ENCODE data around the gene ADARB1. TPM values are rescaled to one million over a fixed set of nuclear protein-coding genes. Genes with fewer than 3 reads are reported as not detected.

The ADARB1 gene
- total and polyA plus RNA-seq, 2 experiments from 2014 or later = 9.4 to 14.0 TPM

GRCh38 chr21:45087022-45087823 is 12.8 kb downstream of the ADARB1 start:
- no peak overlapping the region for H3K4me3 ChIP-seq
- TF ChIP-seq, protein P1, sequence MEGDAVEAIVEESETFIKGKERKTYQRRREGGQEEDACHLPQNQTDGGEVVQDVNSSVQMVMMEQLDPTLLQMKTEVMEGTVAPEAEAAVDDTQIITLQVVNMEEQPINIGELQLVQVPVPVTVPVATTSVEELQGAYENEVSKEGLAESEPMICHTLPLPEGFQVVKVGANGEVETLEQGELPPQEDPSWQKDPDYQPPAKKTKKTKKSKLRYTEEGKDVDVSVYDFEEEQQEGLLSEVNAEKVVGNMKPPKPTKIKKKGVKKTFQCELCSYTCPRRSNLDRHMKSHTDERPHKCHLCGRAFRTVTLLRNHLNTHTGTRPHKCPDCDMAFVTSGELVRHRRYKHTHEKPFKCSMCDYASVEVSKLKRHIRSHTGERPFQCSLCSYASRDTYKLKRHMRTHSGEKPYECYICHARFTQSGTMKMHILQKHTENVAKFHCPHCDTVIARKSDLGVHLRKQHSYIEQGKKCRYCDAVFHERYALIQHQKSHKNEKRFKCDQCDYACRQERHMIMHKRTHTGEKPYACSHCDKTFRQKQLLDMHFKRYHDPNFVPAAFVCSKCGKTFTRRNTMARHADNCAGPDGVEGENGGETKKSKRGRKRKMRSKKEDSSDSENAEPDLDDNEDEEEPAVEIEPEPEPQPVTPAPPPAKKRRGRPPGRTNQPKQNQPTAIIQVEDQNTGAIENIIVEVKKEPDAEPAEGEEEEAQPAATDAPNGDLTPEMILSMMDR (IDR thresholded peaks at IDR 0.05; ENCODE audit: low read depth, low read length) = no peak
- no peaks in the 10 kb centered on the region for H3K9me3 ChIP-seq (ENCODE audit: low read depth)
- no peak overlapping the region for H3K27ac ChIP-seq
- H3K36me3 ChIP-seq = no peaks in the 10 kb centered on the region
- DNase-seq (ENCODE audit: low read depth in 1 of 2, low spot score in 1 of 2) = peak in 1 of 2 donors; percentile 23
- H3K4me1 ChIP-seq (ENCODE audit: low read depth) = no peaks in the 10 kb centered on the region
- H3K27me3 ChIP-seq = no peaks in the 10 kb centered on the region

DNA sequence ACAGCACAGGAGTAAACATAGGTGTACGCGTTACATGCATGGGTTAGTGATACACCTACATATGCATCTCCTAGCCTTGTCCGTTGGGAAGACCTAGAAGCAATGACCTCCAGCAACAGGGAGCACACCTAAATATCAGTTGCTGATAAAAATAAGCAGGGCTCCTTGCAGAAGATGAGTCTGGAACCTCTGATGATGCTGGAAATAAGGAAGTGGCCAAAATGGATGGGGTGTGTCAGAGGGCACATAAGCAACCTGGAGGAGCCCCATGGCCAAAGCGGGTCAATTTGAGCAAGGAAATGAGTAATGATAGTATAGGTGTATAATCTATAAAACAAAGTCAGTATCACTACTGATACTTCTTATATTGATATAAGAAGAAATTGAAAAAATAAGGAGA is 13.7 kb downstream of the ADARB1 start:
- H3K4me1 ChIP-seq (ENCODE audit: low read depth) = peaks cover under 1% of the 10 kb centered on the region
- H3K27ac ChIP-seq = no peak overlapping the region
- no peak for DNase-seq (ENCODE audit: low read depth in 1 of 2, low spot score in 1 of 2)
- no peaks in the 10 kb centered on the region for H3K27me3 ChIP-seq
- no peak overlapping the region for H3K4me3 ChIP-seq
- no peaks in the 10 kb centered on the region for H3K9me3 ChIP-seq (ENCODE audit: low read depth)
- no peaks in the 10 kb centered on the region for H3K36me3 ChIP-seq
- TF ChIP-seq, protein P1 (IDR thresholded peaks at IDR 0.05; ENCODE audit: low read depth, low read length) = no peak

DNA sequence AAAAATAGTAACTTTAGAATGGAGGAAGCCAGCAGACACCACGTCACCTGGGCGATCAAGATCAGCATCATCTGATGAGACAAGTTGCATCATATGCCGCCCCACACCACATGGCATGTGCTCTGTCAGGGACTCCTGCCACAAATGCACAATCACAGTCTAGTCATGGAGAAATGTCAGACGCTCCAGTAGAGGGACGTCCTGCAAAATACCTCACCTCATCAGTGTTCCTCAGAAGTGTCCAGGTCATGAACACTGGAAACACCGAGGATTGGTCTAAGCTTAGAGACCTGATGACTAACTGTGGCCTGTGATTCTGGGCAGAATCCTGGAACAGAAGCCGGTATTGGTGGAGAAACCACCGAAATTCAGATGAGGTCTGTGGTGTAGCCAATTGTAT is 14.3 kb downstream of the ADARB1 start:
- H3K4me3 ChIP-seq = no peak overlapping the region
- DNase-seq (ENCODE audit: low read depth in 1 of 2, low spot score in 1 of 2) = no peak
- H3K4me1 ChIP-seq (ENCODE audit: low read depth) = peaks cover 6% of the 10 kb centered on the region
- TF ChIP-seq, protein P1 (IDR thresholded peaks at IDR 0.05; ENCODE audit: low read depth, low read length) = no peak
- no peaks in the 10 kb centered on the region for H3K36me3 ChIP-seq
- no peak overlapping the region for H3K27ac ChIP-seq
- H3K9me3 ChIP-seq (ENCODE audit: low read depth) = no peaks in the 10 kb centered on the region
- H3K27me3 ChIP-seq = no peaks in the 10 kb centered on the region

GRCh38 chr21:45089964-45090363 is 15.6 kb downstream of the ADARB1 start:
- Histone ChIP-seq H3K27ac (no peak overlapping the region), H3K36me3 (no peaks in the 10 kb centered on the region), H3K4me3 (no peak overlapping the region), H3K4me1 (ENCODE audit: low read depth) (peaks cover 11% of the 10 kb centered on the region), H3K27me3 (no peaks in the 10 kb centered on the region), H3K9me3 (ENCODE audit: low read depth) (no peaks in the 10 kb centered on the region)
- DNase-seq (ENCODE audit: low read depth in 1 of 2, low spot score in 1 of 2) = no peak
- TF ChIP-seq, protein P1 (IDR thresholded peaks at IDR 0.05; ENCODE audit: low read depth, low read length) = no peak

DNA sequence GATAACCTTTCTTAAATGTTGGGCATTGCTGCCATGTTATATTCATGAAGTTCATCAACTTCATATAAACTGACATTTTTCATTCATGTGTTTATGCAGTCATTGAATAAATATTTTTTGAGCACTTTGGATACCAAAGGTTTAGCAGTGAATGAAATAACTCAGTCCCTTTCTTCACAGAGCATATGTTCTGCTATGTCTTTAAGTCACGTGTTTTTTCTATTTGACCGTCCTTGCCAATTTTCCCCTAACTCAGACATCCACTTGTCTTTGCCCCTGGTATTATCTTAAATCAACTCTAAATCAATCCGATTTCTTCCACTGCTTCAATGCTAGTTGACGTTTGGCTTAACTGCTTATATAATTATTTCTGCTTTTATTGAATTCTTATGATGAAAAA is 16.6 kb downstream of the ADARB1 start:
- Histone ChIP-seq H3K36me3 (no peaks in the 10 kb centered on the region), H3K4me3 (no peak overlapping the region), H3K9me3 (ENCODE audit: low read depth) (no peaks in the 10 kb centered on the region), H3K27ac (no peak overlapping the region), H3K27me3 (no peaks in the 10 kb centered on the region), H3K4me1 (ENCODE audit: low read depth) (peaks cover 21% of the 10 kb centered on the region)
- no peak for DNase-seq (ENCODE audit: low read depth in 1 of 2, low spot score in 1 of 2)
- TF ChIP-seq, protein P1 (IDR thresholded peaks at IDR 0.05; ENCODE audit: low read depth, low read length) = no peak

Measured in cardiac muscle cell (in vitro differentiated cells and primary cell).